ENCODE data around the gene DNMT3B. TPM values are rescaled to one million over a fixed set of nuclear protein-coding genes. Genes with fewer than 3 reads are reported as not detected.

DNMT3B gene
- total RNA-seq, 2 experiments from 2014 or later, result 2.9 TPM

DNA sequence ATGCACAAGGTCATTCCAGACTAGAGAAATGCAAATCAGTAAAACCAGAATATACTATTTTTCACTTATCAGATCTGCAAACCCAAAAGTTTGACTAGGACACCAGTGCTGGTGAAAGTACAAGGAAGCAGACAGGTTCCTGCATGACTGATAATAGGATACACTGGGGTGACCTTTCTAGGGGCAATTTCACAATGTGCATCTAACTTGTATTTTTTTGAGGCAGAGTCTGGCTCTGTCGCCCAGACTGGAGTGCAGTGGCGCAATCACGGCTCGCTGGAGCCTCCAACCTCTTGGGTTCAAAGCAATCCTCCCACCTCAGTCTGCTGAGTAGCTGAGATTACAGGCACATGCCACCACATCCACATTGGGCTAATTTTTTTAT lies 30.3 kb upstream of the DNMT3B start:
- no peak for DNase-seq
- H3K4me1 Mint-ChIP-seq (ENCODE audit: low read depth), result peaks cover 23% of the 10 kb centered on the region
- no peaks in the 10 kb centered on the region for H3K9me3 Mint-ChIP-seq
- peaks cover 4% of the 10 kb centered on the region for H3K36me3 Mint-ChIP-seq (ENCODE audit: low read depth)
- TF ChIP-seq, protein P1, sequence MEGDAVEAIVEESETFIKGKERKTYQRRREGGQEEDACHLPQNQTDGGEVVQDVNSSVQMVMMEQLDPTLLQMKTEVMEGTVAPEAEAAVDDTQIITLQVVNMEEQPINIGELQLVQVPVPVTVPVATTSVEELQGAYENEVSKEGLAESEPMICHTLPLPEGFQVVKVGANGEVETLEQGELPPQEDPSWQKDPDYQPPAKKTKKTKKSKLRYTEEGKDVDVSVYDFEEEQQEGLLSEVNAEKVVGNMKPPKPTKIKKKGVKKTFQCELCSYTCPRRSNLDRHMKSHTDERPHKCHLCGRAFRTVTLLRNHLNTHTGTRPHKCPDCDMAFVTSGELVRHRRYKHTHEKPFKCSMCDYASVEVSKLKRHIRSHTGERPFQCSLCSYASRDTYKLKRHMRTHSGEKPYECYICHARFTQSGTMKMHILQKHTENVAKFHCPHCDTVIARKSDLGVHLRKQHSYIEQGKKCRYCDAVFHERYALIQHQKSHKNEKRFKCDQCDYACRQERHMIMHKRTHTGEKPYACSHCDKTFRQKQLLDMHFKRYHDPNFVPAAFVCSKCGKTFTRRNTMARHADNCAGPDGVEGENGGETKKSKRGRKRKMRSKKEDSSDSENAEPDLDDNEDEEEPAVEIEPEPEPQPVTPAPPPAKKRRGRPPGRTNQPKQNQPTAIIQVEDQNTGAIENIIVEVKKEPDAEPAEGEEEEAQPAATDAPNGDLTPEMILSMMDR (IDR thresholded peaks at IDR 0.05), result no peak
- H3K27me3 Mint-ChIP-seq, result no peaks in the 10 kb centered on the region
- intact Hi-C loops (cut with micrococcal nuclease), result no loop called here
- peak overlapping the region; percentile 5 for H3K27ac Mint-ChIP-seq
- H3K4me3 Mint-ChIP-seq, result no peak overlapping the region
- ChIA-PET POLR2A (no interaction called here), CTCF (interaction anchor here (2.3 kb wide), 1 partner anchor 47 kb away, joined by 13 read pairs; no protein-coding TSS in a partner anchor)
- ATAC-seq, result peak; percentile 42

DNA sequence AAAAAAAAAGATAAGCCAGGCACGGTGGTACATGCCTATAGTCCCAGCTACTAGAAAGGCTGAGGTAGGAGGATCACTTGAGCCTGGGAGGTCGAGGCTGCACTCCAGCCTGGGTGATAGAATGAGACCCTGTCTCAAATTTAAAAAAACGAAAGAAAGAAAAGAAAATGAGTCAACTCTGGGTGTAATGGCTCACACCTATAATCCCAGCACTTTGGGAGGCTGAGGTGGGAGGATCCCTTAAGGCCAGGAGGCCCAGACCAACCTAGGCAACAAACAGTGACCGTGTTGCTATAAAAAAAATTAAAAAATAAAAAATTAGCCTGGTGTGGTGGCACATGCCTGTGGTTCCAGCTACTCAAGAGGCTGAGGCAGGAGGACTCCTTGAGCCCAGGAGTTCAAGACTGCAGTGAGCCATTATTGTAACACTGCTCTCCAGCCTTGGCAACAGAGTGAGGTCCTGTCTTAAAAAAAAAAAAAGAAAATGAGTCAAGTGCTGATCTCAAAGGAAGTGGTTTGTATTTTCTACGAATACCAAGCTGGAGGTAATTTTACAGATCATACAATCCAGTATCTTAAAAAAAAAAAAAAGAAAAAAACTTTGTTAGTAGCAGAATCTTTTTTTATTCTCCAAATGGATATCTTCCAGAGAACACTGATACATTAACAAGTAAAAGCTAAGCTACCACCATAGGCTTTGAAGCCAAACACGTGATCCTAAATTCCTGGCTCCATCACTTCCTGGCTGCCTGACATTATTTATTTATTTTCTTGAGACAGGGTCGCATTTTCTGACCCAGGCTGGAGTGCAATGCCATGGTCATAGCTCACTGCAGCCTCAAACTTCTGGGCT lies 24.6 kb upstream of the DNMT3B start:
- Mint-ChIP-seq H3K4me3 (peak overlapping the region; percentile 27), H3K27me3 (no peaks in the 10 kb centered on the region), H3K27ac (peak overlapping the region; percentile 89), H3K9me3 (no peaks in the 10 kb centered on the region), H3K4me1 (ENCODE audit: low read depth) (peaks cover 38% of the 10 kb centered on the region), H3K36me3 (ENCODE audit: low read depth) (peaks cover 3% of the 10 kb centered on the region)
- DNase-seq (peak; percentile 65), ATAC-seq (peak; percentile 88)
- CTCF ChIA-PET, result interaction anchor here (0.9 to 2.4 kb wide), 4 partner anchors 41 to 208 kb away, joined by 3 to 14 read pairs (median 8); partner anchors contain the start of gene C20orf203
- TF ChIP-seq, protein P1 (IDR thresholded peaks at IDR 0.05), result no peak
- POLR2A ChIA-PET, result interaction anchor here (0.6 kb wide), 1 partner anchor 370 kb away, joined by 5 read pairs; no protein-coding TSS in a partner anchor
- intact Hi-C loops (cut with micrococcal nuclease), result no loop called here

DNA sequence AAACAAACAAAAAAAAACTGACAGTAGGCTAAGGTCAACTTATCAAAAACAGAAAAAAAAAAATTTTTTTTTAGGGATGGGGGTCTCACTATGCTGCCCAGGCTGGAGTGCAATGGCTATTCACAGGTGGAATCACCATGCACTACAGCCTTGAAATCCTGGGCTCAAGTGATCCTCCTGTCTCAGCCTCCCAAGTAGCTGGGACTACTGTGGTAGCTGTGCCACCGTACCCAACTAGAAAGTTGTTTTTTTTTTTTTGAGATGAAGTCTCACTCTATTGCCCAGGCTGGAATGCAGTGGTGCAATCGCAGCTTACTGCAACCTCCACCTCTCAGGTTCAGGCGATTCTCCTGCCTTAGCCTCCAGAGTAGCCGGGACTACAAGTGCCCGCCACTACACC lies 21.0 kb upstream of the DNMT3B start:
- DNase-seq (no peak), ATAC-seq (no peak)
- Mint-ChIP-seq H3K4me3 (no peak overlapping the region), H3K36me3 (ENCODE audit: low read depth) (peaks cover 3% of the 10 kb centered on the region), H3K9me3 (no peaks in the 10 kb centered on the region), H3K27ac (no peak overlapping the region), H3K27me3 (no peaks in the 10 kb centered on the region), H3K4me1 (ENCODE audit: low read depth) (peaks cover 42% of the 10 kb centered on the region)
- TF ChIP-seq, protein P1 (IDR thresholded peaks at IDR 0.05), result no peak
- CTCF ChIA-PET, result interaction anchor here (1.7 kb wide), 1 partner anchor 37 kb away, joined by 8 read pairs; no protein-coding TSS in a partner anchor
- intact Hi-C loops (cut with micrococcal nuclease), result no loop called here
- POLR2A ChIA-PET, result interaction anchor here (1.1 kb wide), 1 partner anchor 38 kb away, joined by 5 read pairs; no protein-coding TSS in a partner anchor

DNA sequence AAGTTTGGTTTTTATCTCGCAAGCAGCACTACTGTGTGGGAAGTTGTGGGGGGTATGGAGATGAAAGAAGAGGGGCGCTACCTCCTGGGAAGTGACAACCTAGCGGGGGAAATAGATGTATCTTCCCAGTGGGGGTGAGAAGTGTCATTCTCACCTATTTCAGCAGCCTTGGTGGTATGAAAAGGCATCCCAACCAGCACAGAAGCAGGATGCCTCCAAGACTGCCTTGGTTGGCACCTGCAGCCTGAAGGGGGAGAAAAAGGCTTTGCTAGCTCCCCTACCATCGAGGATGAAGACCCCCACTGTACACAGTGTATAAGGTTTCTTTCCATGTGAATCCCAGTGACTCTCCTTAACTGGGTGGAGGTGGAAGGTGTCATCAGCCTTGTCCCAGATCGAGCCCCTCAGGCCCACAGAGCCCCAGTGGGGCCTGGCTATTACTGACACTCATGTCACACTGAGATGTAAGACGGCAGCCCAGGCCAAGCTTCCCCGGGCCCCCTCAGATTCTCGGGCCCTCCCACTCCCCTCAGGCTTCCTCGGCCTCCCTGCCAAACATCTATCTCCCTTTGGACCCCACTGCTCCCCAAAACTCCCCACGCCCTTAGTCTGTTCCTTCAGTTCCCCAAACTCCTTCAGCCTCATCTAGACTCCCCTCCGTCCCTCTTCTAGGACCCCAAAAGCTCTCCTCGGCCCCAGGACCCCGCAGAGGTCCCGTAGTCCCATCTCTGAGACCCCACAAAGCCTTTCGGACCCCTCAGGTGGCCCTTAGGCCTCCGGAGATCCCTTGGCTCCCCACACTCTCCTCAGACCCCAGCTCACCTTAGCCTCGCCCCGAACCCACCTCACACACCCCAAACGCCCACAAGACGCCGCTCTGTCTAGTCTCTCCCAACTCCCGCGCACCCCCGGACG lies 19.6 kb upstream of the DNMT3B start:
- Mint-ChIP-seq H3K36me3 (ENCODE audit: low read depth) (peaks cover 3% of the 10 kb centered on the region), H3K9me3 (no peaks in the 10 kb centered on the region), H3K27me3 (no peaks in the 10 kb centered on the region), H3K4me1 (ENCODE audit: low read depth) (peaks cover 33% of the 10 kb centered on the region), H3K4me3 (peak overlapping the region; percentile 94), H3K27ac (peak overlapping the region; percentile 94)
- DNase-seq (peak; percentile 49), ATAC-seq (peak; percentile 20)
- CTCF ChIA-PET, result interaction anchor here (0.7 to 2.8 kb wide), 10 partner anchors 7 to 1023 kb away, joined by 3 to 25 read pairs (median 6); partner anchors contain the start of gene C20orf203
- TF ChIP-seq, protein P1 (IDR thresholded peaks at IDR 0.05), result peak; percentile 15
- POLR2A ChIA-PET, result interaction anchor here (0.6 to 2.6 kb wide), 5 partner anchors 11 to 70 kb away, joined by 3 to 19 read pairs (median 5); partner anchors contain the start of gene DNMT3B
- intact Hi-C loops (cut with micrococcal nuclease), result no loop called here

Data from activated CD8-positive, alpha-beta T cell treated with anti-CD3 and anti-CD28 coated beads for 36 hours (primary cell).